ENCODE results near the gene VASN.

GRCh38 chr16:4365615-4366014 lies 6.0 kb upstream of the VASN start:
- no peak for TF ChIP-seq CTCF (IDR thresholded peaks at IDR 0.05)
- no peak for TF ChIP-seq EZH2 (IDR thresholded peaks at IDR 0.05)
- TF ChIP-seq EZH2phosphoT487 (IDR thresholded peaks at IDR 0.05) = no peak

All from neural progenitor cell (in vitro differentiated cells).